ENCODE measurements around the gene PITPNC1. TPM values are rescaled to one million over a fixed set of nuclear protein-coding genes. Genes with fewer than 3 reads are reported as not detected.
A peak's percentile ranks its signal among the peaks of the same experiment; 100 is the strongest.

The PITPNC1 gene
- total and polyA plus RNA-seq, 2 of the 13 experiments (the other 11 are each of a cell fraction or from before 2014, with no cell fraction given): 4.1 to 5.7 TPM

DNA sequence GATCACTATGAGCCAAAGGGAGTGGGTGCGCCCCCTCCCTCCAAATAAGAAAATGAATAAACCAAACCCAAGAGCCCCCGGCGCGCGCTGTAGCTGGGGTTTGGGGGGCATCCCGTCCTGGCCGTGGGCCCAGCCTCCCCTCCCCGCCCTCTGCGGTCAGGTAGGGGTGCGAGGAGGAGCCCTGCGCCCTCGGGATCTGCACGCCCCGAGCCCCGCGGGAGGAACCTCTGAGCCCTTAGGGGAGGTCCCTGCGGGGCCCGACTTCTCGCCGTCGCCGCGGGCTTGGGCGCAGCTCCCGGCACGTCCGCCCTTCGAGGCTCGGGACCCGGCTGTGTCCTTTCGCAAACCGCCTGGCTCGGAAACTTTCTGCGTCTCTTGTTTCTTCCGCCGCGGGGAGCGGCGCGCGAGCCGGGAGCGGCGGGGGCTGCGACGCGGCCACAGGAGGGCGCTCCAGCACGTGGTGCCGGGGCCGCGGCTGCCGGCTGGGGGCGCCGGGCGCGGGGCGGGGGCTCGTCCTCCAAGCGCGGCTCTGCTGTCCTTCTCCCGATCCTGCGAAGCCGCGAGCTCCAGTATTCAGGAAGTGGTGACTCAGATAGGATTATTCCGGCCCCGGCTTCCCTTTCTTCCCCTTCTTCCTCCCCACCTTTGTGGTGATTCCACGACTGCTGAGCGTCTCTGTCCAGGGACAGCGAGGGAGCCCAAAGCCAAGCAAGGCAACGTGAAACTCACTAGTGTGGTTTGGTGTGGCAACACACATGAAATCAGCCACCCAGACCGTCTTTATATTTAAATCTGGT, 1.6 kb downstream of the PITPNC1 start (continued):
- TF ChIP-seq, protein P1, sequence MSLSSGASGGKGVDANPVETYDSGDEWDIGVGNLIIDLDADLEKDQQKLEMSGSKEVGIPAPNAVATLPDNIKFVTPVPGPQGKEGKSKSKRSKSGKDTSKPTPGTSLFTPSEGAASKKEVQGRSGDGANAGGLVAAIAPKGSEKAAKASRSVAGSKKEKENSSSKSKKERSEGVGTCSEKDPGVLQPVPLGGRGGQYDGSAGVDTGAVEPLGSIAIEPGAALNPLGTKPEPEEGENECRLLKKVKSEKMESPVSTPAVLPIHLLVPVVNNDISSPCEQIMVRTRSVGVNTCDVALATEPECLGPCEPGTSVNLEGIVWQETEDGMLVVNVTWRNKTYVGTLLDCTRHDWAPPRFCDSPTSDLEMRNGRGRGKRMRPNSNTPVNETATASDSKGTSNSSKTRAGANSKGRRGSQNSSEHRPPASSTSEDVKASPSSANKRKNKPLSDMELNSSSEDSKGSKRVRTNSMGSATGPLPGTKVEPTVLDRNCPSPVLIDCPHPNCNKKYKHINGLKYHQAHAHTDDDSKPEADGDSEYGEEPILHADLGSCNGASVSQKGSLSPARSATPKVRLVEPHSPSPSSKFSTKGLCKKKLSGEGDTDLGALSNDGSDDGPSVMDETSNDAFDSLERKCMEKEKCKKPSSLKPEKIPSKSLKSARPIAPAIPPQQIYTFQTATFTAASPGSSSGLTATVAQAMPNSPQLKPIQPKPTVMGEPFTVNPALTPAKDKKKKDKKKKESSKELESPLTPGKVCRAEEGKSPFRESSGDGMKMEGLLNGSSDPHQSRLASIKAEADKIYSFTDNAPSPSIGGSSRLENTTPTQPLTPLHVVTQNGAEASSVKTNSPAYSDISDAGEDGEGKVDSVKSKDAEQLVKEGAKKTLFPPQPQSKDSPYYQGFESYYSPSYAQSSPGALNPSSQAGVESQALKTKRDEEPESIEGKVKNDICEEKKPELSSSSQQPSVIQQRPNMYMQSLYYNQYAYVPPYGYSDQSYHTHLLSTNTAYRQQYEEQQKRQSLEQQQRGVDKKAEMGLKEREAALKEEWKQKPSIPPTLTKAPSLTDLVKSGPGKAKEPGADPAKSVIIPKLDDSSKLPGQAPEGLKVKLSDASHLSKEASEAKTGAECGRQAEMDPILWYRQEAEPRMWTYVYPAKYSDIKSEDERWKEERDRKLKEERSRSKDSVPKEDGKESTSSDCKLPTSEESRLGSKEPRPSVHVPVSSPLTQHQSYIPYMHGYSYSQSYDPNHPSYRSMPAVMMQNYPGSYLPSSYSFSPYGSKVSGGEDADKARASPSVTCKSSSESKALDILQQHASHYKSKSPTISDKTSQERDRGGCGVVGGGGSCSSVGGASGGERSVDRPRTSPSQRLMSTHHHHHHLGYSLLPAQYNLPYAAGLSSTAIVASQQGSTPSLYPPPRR (CRISPR knock-in tag; IDR thresholded peaks at IDR 0.05; ENCODE audit: borderline replicate concordance): no peak
- no peak; the same call in none of the 2 replicates for TF ChIP-seq NFAT5 (CRISPR knock-in tag; IDR thresholded peaks at IDR 0.05)
- no peak for TF ChIP-seq ZNF512 (CRISPR knock-in tag; IDR thresholded peaks at IDR 0.05)
- TF ChIP-seq FIP1L1 (IDR thresholded peaks at IDR 0.05; ENCODE audit: borderline replicate concordance, insufficient read depth, low read depth, low read length): no peak
- TF ChIP-seq GTF3A (CRISPR knock-in tag; conservative IDR thresholded peaks at IDR 0.05): no peak
- TF ChIP-seq ZSCAN12 (CRISPR knock-in tag; IDR thresholded peaks at IDR 0.05): peak; percentile 78; the same call in 1 of the 2 replicates
- TF ChIP-seq, protein P2, sequence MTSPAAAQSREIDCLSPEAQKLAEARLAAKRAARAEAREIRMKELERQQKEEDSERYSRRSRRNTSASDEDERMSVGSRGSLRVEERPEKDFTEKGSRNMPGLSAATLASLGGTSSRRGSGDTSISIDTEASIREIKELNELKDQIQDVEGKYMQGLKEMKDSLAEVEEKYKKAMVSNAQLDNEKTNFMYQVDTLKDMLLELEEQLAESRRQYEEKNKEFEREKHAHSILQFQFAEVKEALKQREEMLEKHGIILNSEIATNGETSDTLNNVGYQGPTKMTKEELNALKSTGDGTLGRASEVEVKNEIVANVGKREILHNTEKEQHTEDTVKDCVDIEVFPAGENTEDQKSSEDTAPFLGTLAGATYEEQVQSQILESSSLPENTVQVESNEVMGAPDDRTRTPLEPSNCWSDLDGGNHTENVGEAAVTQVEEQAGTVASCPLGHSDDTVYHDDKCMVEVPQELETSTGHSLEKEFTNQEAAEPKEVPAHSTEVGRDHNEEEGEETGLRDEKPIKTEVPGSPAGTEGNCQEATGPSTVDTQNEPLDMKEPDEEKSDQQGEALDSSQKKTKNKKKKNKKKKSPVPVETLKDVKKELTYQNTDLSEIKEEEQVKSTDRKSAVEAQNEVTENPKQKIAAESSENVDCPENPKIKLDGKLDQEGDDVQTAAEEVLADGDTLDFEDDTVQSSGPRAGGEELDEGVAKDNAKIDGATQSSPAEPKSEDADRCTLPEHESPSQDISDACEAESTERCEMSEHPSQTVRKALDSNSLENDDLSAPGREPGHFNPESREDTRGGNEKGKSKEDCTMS (CRISPR knock-in tag; conservative IDR thresholded peaks at IDR 0.05): no peak
- TF ChIP-seq SMARCE1 (IDR thresholded peaks at IDR 0.05; ENCODE audit: borderline replicate concordance): no peak
- TF ChIP-seq GLI4 (CRISPR knock-in tag; IDR thresholded peaks at IDR 0.05; ENCODE audit: borderline replicate concordance): no peak
- no peak for TF ChIP-seq IKZF1 (IDR thresholded peaks at IDR 0.05)
- TF ChIP-seq ZNF644 (CRISPR knock-in tag; IDR thresholded peaks at IDR 0.05; ENCODE audit: low read depth): no peak
- TF ChIP-seq ZNF160 (CRISPR knock-in tag; IDR thresholded peaks at IDR 0.05): peak; percentile 73; the same call in 1 of the 2 replicates
- peak; percentile 64; the same call in 1 of the 2 replicates for TF ChIP-seq ADNP (CRISPR knock-in tag; IDR thresholded peaks at IDR 0.05)
- peak; percentile 63 for TF ChIP-seq HDAC1 (CRISPR knock-in tag; IDR thresholded peaks at IDR 0.05)
